NT2/D1 (cell line): ENCODE results near the gene SS18L1.

Experiments
- SUZ12 ChIP-seq: IDR thresholded peaks from 2 replicates; pipeline ENCODE4 v1.6.1; 2011; ENCODE audit not compliant: insufficient read length, insufficient read depth; ENCODE audit errors: extremely low read depth
- YY1 ChIP-seq: IDR thresholded peaks from 2 replicates; pipeline ENCODE4 v1.6.1; 2011; ENCODE audit not compliant: insufficient read length, insufficient read depth

GRCh38 chr20:62121776-62122653, 21.6 kb upstream of the SS18L1 start, which contains the start of gene LSM14B:
- TF ChIP-seq YY1 = peak; percentile 36
- no peak for TF ChIP-seq SUZ12
